ENCODE measurements around the gene VWA7.

The VWA7 gene

DNA sequence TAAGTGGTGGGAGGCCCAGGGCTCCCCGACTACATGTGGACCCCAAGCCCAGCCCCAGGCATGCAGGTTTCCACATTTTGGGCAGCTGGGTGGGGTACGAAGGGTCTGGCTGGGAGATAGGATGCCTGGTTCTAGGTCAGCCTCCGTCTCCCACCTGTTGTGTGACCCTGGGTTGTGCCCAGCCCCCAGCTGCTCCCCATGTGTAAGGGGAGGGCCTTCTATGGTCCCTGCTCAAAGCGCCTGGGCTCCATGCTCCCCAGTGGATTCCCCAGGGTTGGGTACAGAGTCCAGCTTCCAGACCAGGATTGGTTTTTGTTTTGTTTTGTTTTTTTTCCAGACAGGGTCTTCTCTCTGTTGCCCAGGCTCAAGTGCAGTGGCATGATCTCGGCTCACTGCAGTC, 1.1 kb upstream of the VWA7 start:
- DNase-seq, result no peak

- DNase-seq, result no peak
Observed at GRCh38 chr6:31777667-31778050, 531 bp upstream of the VWA7 start.

- no peak for DNase-seq
Observed at GRCh38 chr6:31776485-31776988, 591 bp downstream of the VWA7 start.

GRCh38 chr6:31775633-31776484, 1.3 kb downstream of the VWA7 start:
- DNase-seq, result no peak

- DNase-seq, result no peak
Observed at GRCh38 chr6:31775184-31775583, 1.9 kb downstream of the VWA7 start.

DNA sequence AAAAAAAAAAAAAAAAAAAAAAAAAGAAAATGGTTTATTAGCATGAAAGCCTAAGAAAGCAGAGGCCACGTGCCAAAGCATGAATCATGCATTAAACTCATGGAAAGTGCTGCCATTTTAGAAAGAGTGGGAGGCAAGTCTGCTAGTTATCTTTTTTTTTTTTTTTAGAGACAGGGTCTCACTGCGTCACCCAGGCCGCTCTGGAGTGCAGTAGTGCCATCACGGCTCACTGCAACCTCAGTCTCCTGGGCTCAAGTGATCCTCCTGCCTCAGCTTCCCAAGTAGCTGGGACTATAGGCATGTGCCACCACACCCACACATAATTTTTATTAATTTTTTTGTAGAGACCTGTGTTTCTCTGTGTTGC, 5.2 kb downstream of the VWA7 start:
- peak in 1 of 2 donors; percentile 18 for DNase-seq

DNA sequence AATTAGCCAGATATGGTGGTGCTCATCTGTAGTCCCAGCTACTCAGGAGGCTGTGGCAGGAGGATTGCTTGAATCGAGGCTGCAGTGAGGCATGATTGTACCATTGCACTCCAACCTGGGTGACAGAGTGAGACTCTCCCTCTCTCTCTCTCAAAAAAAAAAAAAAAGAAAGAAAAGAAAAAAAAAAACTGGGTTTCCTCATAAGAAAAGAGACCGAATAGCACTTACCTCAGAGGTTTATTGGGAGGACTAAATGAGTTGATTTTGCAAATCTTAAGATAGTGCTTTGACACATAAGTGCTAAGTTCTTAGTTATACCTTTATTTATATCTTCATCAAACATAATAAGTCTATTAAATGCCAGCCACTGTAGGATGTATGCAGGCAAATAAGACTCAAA, 6.3 kb downstream of the VWA7 start:
- no peak for DNase-seq

- peak; percentile 84 for DNase-seq
Observed at GRCh38 chr6:31769684-31770371, 7.3 kb downstream of the VWA7 start.

- no peak for DNase-seq
Observed at GRCh38 chr6:31768363-31769257, 8.5 kb downstream of the VWA7 start.

GRCh38 chr6:31767096-31767645, 10.0 kb downstream of the VWA7 start:
- no peak for DNase-seq

- no peak for DNase-seq
Observed at GRCh38 chr6:31765910-31766794, 11.0 kb downstream of the VWA7 start.

DNA sequence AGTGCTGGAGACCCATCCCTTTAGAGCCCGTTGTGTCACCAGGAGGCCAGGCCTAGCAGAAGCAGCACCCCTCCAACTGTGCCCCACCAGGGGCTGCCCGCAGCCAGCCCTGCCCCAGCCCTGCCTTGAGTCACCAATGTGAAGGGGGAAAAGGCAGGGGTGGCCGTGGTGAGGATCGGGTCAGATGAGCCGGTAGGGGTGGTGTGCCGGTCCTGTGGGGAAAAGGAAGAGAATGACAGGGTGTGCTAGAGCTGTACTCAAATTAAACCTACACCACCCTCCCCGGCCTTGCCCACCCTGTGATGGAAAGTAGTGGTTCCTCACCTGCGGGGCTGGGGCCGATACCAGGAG, 11.6 kb downstream of the VWA7 start:
- DNase-seq, result no peak

GRCh38 chr6:31764198-31764597, 12.9 kb downstream of the VWA7 start:
- no peak for DNase-seq

GRCh38 chr6:31763619-31763940, 13.5 kb downstream of the VWA7 start:
- no peak for DNase-seq

DNA sequence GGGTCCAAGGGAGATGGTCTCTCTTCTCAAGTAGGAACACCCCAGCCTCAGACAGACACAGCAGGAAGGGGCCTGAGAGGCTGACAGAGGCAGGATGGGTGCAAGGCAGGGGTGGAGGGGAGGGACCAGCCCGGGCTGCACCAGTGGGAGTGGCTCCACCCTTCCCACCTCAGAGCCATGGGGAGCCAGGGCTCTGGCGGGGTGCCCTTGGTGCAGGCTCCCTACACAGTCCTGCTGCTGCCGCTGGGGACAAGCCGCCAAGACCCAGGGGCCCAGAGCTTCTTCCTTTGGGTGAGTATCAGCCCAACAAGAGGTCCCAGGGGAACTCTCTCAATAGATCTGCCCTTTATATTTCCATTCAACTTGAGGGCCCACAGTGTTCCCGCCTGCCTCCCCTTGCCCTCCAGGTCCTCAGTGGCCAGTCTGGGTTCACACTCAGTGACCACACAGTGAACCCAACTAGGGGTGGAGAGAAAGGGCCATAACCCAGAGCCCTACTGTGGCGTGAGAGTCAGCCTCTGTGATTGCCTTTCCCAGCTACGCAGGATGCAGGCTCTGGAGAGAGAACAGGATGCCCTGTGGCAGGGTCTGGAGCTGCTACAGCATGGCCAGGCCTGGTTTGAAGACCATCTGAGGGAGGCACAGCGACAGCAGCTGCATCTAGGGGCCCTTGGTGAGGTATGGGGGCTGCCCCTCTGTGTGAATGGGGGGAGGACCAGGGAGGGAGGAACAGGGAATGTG, 14.1 kb downstream of the VWA7 start:
- DNase-seq, result no peak

DNA sequence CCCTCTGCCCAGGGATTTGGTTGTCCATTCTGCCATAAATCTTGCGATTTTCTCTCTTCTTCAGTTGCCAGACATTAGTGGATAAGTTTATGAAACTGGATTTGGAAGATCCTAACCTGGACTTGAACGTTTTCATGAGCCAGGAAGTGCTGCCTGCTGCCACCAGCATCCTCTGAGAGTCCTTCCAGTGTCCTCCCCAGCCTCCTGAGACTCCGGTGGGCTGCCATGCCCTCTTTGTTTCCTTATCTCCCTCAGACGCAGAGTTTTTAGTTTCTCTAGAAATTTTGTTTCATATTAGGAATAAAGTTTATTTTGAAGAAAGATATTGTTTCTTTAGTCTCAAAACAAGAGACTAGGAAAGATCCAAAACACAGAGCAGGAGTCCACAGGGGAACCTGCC, 14.8 kb downstream of the VWA7 start, which contains the start of gene SAPCD1:
Gene SAPCD1 (plus strand): TSS at position 301 of the 400 bp plus-strand sequence. CDS start 399 bp downstream, outside the sequence.
- DNase-seq, result no peak

- no peak for DNase-seq
Observed at GRCh38 chr6:31761343-31761742, 15.8 kb downstream of the VWA7 start.

GRCh38 chr6:31760790-31761189, 16.3 kb downstream of the VWA7 start:
- no peak for DNase-seq

- DNase-seq, result no peak
Observed at GRCh38 chr6:31758281-31758680, 18.8 kb downstream of the VWA7 start.

- no peak for DNase-seq
Observed at GRCh38 chr6:31752739-31753319, 24.3 kb downstream of the VWA7 start.
